GM12878 (cell line): Measurements from ENCODE around the gene BORCS6. TPM values are rescaled to one million over a fixed set of nuclear protein-coding genes. Genes with fewer than 3 reads are reported as not detected.

ENCODE experiments used
- CEBPB ChIP-seq, 2 experiments: fragments of 150-350 bp in 1 of 2; IDR thresholded peaks; 2 replicates each; pipeline ENCODE4 v1.6.1; 2012 to 2014; ENCODE audit warnings: low read depth in 2 of 2, low read length in 2 of 2, borderline replicate concordance in 1 of 2, inconsistent platforms in 1 of 2
- CHD1 ChIP-seq: IDR thresholded peaks from 2 replicates; pipeline ENCODE4 v1.6.1; 2012; ENCODE audit warnings: low read depth, low read length, improper control_type of control experiment
- CHD2 ChIP-seq: IDR thresholded peaks from 2 replicates; pipeline ENCODE4 v1.6.1; 2011; ENCODE audit warnings: low read depth, low read length, improper control_type of control experiment, borderline replicate concordance
- EGR1 ChIP-seq, 2 experiments: IDR thresholded peaks; 1 replicate in 1 of 2; 2 replicates in 1 of 2; pipeline ENCODE4 v1.6.1; 2011 to 2012; ENCODE audit warnings: low read depth in 2 of 2, low read length in 2 of 2, borderline replicate concordance in 1 of 2, mild to moderate bottlenecking in 1 of 2, moderate library complexity in 1 of 2
- HCFC1 ChIP-seq: fragments of 150-350 bp; IDR thresholded peaks from 2 replicates; pipeline ENCODE4 v1.6.1; 2014; ENCODE audit warnings: low read length
- IKZF1 ChIP-seq: fragments of 450-650 bp; conservative IDR thresholded peaks from 2 replicates; pipeline ENCODE4 v1.6.1; 2017; ENCODE audit warnings: antibody characterized with exemption, mild to moderate bottlenecking
- NFYA ChIP-seq: IDR thresholded peaks from 2 replicates; pipeline ENCODE4 v1.6.1; 2011; ENCODE audit warnings: low read depth, mild to moderate bottlenecking, low read length, improper control_type of control experiment, borderline replicate concordance
- NR2C2 ChIP-seq: IDR thresholded peaks from 2 replicates; pipeline ENCODE4 v1.6.1; 2011; ENCODE audit warnings: borderline replicate concordance, low read depth; ENCODE audit not compliant: control insufficient read depth, insufficient read length
- RFX5 ChIP-seq: IDR thresholded peaks from 2 replicates; pipeline ENCODE4 v1.6.1; 2011; ENCODE audit warnings: low read depth, low read length, improper control_type of control experiment
- SMAD1 ChIP-seq: fragments of 450-650 bp; IDR thresholded peaks from 2 replicates; pipeline ENCODE4 v1.6.1; 2018; ENCODE audit warnings: mild to moderate bottlenecking, low read depth; ENCODE audit not compliant: partially characterized antibody
- SREBF2 ChIP-seq: IDR thresholded peaks from 2 replicates; pipeline ENCODE4 v1.6.1; 2012; ENCODE audit warnings: mild to moderate bottlenecking, low read length
- TCF7 ChIP-seq: IDR thresholded peaks from 2 replicates; pipeline ENCODE4 v1.6.1; 2014; ENCODE audit warnings: antibody characterized with exemption, borderline replicate concordance
- ZBED1 ChIP-seq: IDR thresholded peaks from 2 replicates; pipeline ENCODE4 v1.6.1; 2016; ENCODE audit warnings: borderline replicate concordance
- ZZZ3 ChIP-seq: IDR thresholded peaks from 2 replicates; pipeline ENCODE4 v1.6.1; 2011; ENCODE audit warnings: low read depth; ENCODE audit not compliant: control insufficient read depth, insufficient read length
- polyA plus RNA-seq, 11 experiments: library from polyadenylated mRNA; depleted of rRNA in 4 of 11; unstranded in 6 of 11; stranded (reverse) in 5 of 11; fragments of >200 nt; fragmentation: Nextera tagmentation in 4 of 11; fragmentation: Illumina TruSeq in 1 of 11; extraction: Ambion mirVana in 4 of 11; extraction: Trizol in 1 of 11; gene quantifications; 1 replicate in 1 of 11; 2 replicates in 10 of 11; pipeline versions ENCODE4 v1.2.1 to v1.2.3, GENCODE V29; 2011 to 2016; ENCODE audit warnings: inconsistent platforms in 2 of 11, missing spikeins in 2 of 11, low read depth in 1 of 11
- total RNA-seq, 4 experiments: library from RNA; depleted of rRNA in 3 of 4; stranded (reverse); fragments of >200 nt in 3 of 4; fragmentation: Illumina TruSeq in 1 of 4; extraction: Trizol in 1 of 4; gene quantifications; 2 replicates each; pipeline versions ENCODE4 v1.2.1 to v1.2.3, GENCODE V29; 2013 to 2021
- TF ChIP-seq, protein P1 (sequence below): fragments of 450-650 bp; formaldehyde crosslinking; IDR thresholded peaks from 2 replicates; pipeline ENCODE4 v1.4.0; 2022; ENCODE audit warnings: mild to moderate bottlenecking, moderate library complexity
- TF ChIP-seq, protein P2 (sequence below): fragments of 450-650 bp; formaldehyde crosslinking; IDR thresholded peaks from 2 replicates; pipeline ENCODE4 v1.4.0; 2020; ENCODE audit warnings: mild to moderate bottlenecking, moderate library complexity
- TF ChIP-seq, protein P3 (sequence below): fragments of 450-650 bp; IDR thresholded peaks from 2 replicates; pipeline ENCODE4 v1.6.1; 2017; ENCODE audit warnings: mild to moderate bottlenecking, moderate library complexity

BORCS6 gene
- total and polyA plus RNA-seq, 10 of the 15 experiments (the other 5 are each of a cell fraction or from before 2014, with no cell fraction given), result 0.37 to 14.1 (median 6.7) TPM

DNA sequence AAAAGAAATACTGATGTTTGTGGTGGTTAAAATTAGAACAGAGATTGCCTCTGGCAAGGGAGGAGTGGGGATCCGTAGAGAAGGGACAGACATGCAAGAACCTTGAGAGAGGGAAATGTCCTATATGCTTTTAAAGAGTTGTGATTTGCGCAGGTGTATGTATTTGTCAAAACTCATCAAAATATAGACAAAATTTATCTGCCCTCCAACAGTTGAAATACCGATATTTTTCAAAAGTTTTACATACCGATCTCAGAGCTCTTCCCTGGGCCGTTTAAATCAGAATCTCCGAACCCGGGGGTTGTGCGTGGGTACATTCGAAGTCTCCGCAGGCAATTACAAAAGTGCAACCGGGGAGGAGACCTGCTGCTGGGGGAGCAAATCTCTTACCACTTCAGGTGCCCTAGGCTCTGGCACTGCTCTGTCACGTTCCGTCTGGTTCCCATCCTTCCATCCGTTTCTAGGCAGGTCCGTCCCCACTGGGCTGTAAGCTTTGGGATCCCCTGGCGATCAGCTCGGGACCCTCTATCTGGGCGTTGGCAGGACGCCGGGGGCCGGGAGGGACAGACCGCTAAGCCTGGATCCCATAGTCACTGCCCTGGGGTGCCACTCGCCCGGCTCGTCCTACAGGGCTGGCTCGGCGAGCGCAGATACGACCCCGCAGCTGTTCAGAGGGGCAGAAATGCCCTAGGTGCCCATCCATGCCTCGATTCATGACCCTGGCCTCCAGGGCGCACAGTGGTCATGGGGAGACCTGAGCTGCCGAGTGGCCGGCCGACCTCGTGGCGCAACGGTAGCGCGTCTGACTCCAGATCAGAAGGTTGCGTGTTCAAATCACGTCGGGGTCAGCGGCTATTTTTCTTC, 4.2 kb downstream of the BORCS6 start (continued):
- TF ChIP-seq, protein P1, sequence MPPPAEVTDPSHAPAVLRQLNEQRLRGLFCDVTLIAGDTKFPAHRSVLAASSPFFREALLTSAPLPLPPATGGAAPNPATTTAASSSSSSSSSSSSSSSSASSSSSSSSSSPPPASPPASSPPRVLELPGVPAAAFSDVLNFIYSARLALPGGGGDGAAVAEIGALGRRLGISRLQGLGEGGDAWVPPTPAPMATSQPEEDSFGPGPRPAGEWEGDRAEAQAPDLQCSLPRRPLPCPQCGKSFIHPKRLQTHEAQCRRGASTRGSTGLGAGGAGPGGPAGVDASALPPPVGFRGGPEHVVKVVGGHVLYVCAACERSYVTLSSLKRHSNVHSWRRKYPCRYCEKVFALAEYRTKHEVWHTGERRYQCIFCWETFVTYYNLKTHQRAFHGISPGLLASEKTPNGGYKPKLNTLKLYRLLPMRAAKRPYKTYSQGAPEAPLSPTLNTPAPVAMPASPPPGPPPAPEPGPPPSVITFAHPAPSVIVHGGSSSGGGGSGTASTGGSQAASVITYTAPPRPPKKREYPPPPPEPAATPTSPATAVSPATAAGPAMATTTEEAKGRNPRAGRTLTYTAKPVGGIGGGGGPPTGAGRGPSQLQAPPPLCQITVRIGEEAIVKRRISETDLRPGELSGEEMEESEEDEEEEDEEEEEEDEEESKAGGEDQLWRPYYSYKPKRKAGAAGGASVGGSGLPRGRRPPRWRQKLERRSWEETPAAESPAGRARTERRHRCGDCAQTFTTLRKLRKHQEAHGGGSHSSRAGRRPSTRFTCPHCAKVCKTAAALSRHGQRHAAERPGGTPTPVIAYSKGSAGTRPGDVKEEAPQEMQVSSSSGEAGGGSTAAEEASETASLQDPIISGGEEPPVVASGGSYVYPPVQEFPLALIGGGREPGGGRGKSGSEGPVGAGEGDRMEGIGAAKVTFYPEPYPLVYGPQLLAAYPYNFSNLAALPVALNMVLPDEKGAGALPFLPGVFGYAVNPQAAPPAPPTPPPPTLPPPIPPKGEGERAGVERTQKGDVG (CRISPR knock-in tag), result no peak
- TF ChIP-seq SMAD1 (no peak), CEBPB (IDR thresholded peaks at IDR 0.05; ENCODE audit: borderline replicate concordance in 1 of 2, low read depth in 2 of 2, low read length in 2 of 2) (no peak), SREBF2 (peak; percentile 95), CHD1 (no peak), TCF7 (no peak), CHD2 (0 out of 2 replicates have a peak, but pooled peaks have one; percentile 12), ZZZ3 (no peak), NR2C2 (no peak), ZBED1 (no peak), NFYA (no peak), IKZF1 (no peak), EGR1 (IDR thresholded peaks at IDR 0.05; ENCODE audit: borderline replicate concordance in 1 of 2, low read depth in 2 of 2, low read length in 2 of 2) (no peak), HCFC1 (peak; percentile 38; the same call in 1 of the 2 replicates), RFX5 (no peak)
- TF ChIP-seq, protein P2, sequence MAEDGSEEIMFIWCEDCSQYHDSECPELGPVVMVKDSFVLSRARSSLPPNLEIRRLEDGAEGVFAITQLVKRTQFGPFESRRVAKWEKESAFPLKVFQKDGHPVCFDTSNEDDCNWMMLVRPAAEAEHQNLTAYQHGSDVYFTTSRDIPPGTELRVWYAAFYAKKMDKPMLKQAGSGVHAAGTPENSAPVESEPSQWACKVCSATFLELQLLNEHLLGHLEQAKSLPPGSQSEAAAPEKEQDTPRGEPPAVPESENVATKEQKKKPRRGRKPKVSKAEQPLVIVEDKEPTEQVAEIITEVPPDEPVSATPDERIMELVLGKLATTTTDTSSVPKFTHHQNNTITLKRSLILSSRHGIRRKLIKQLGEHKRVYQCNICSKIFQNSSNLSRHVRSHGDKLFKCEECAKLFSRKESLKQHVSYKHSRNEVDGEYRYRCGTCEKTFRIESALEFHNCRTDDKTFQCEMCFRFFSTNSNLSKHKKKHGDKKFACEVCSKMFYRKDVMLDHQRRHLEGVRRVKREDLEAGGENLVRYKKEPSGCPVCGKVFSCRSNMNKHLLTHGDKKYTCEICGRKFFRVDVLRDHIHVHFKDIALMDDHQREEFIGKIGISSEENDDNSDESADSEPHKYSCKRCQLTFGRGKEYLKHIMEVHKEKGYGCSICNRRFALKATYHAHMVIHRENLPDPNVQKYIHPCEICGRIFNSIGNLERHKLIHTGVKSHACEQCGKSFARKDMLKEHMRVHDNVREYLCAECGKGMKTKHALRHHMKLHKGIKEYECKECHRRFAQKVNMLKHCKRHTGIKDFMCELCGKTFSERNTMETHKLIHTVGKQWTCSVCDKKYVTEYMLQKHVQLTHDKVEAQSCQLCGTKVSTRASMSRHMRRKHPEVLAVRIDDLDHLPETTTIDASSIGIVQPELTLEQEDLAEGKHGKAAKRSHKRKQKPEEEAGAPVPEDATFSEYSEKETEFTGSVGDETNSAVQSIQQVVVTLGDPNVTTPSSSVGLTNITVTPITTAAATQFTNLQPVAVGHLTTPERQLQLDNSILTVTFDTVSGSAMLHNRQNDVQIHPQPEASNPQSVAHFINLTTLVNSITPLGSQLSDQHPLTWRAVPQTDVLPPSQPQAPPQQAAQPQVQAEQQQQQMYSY (CRISPR knock-in tag), result no peak
- TF ChIP-seq, protein P3, sequence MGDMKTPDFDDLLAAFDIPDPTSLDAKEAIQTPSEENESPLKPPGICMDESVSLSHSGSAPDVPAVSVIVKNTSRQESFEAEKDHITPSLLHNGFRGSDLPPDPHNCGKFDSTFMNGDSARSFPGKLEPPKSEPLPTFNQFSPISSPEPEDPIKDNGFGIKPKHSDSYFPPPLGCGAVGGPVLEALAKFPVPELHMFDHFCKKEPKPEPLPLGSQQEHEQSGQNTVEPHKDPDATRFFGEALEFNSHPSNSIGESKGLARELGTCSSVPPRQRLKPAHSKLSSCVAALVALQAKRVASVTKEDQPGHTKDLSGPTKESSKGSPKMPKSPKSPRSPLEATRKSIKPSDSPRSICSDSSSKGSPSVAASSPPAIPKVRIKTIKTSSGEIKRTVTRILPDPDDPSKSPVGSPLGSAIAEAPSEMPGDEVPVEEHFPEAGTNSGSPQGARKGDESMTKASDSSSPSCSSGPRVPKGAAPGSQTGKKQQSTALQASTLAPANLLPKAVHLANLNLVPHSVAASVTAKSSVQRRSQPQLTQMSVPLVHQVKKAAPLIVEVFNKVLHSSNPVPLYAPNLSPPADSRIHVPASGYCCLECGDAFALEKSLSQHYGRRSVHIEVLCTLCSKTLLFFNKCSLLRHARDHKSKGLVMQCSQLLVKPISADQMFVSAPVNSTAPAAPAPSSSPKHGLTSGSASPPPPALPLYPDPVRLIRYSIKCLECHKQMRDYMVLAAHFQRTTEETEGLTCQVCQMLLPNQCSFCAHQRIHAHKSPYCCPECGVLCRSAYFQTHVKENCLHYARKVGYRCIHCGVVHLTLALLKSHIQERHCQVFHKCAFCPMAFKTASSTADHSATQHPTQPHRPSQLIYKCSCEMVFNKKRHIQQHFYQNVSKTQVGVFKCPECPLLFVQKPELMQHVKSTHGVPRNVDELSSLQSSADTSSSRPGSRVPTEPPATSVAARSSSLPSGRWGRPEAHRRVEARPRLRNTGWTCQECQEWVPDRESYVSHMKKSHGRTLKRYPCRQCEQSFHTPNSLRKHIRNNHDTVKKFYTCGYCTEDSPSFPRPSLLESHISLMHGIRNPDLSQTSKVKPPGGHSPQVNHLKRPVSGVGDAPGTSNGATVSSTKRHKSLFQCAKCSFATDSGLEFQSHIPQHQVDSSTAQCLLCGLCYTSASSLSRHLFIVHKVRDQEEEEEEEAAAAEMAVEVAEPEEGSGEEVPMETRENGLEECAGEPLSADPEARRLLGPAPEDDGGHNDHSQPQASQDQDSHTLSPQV, result no peak
